Chondrocyte (in vitro differentiated cells): ENCODE data around the gene RELA. TPM values are rescaled to one million over a fixed set of nuclear protein-coding genes. Genes with fewer than 3 reads are reported as not detected.
A peak's percentile ranks its signal among the peaks of the same experiment; 100 is the strongest.
"Not testable (repeated sequence)": the region's sequence is repeated elsewhere in the genome, so short reads cannot be mapped to it uniquely, and the experiment has no call there.

Experiments
- DNase-seq: peaks from one replicate; pipeline ENCODE4 v3.0.0; 2021; ENCODE audit warnings: mixed read lengths, low spot score
- H3K27ac Mint-ChIP-seq: one replicate; pipeline ENCODE4 v1.8.0; 2021; ENCODE audit warnings: mild to moderate bottlenecking, moderate library complexity, mixed read lengths; ENCODE audit not compliant: unreplicated experiment
- H3K27me3 Mint-ChIP-seq: 2 replicates; pipeline ENCODE4 v1.8.0; 2021; ENCODE audit warnings: low read depth, mixed read lengths
- H3K36me3 Mint-ChIP-seq: 2 replicates; pipeline ENCODE4 v1.8.0; 2021; ENCODE audit warnings: low read depth, mixed read lengths
- H3K4me1 Mint-ChIP-seq: 2 replicates; pipeline ENCODE4 v1.8.0; 2021; ENCODE audit warnings: low read depth, mild to moderate bottlenecking, mixed read lengths
- H3K4me3 Mint-ChIP-seq: one replicate; pipeline ENCODE4 v1.8.0; 2021; ENCODE audit warnings: mild to moderate bottlenecking, moderate library complexity, mixed read lengths; ENCODE audit not compliant: unreplicated experiment
- H3K9me3 Mint-ChIP-seq: 2 replicates; pipeline ENCODE4 v1.8.0; 2021; ENCODE audit warnings: low read depth, mixed read lengths
- CTCF ChIP-seq: fragments of 200-600 bp; sonication (generic); IDR thresholded peaks from 2 replicates; pipeline ENCODE4 v1.5.0; 2021; ENCODE audit warnings: antibody characterized with exemption, mild to moderate bottlenecking, moderate library complexity
- total RNA-seq: library from RNA; stranded (reverse); gene quantifications from 3 replicates; pipeline ENCODE4 v1.2.1, GENCODE V29; 2021

RELA gene
- total RNA-seq, 1 donor from 2014 or later = 72.7 TPM

- Mint-ChIP-seq H3K4me3 (no peak overlapping the region), H3K27me3 (no peaks in the 10 kb centered on the region), H3K9me3 (no peaks in the 10 kb centered on the region), H3K36me3 (peaks cover 6% of the 10 kb centered on the region), H3K4me1 (peaks cover 36% of the 10 kb centered on the region), H3K27ac (no peak overlapping the region)
- peak; percentile 77 for DNase-seq
- no peak for TF ChIP-seq CTCF
Observed at GRCh38 chr11:65641297-65642013, 21.3 kb downstream of the RELA start.

- no peak for TF ChIP-seq CTCF
- H3K4me3 Mint-ChIP-seq = no peak overlapping the region
- no peak for DNase-seq
- H3K4me1 Mint-ChIP-seq = peaks cover 34% of the 10 kb centered on the region
- H3K9me3 Mint-ChIP-seq = no peaks in the 10 kb centered on the region
- peaks cover 6% of the 10 kb centered on the region for H3K36me3 Mint-ChIP-seq
- no peaks in the 10 kb centered on the region for H3K27me3 Mint-ChIP-seq
- no peak overlapping the region for H3K27ac Mint-ChIP-seq
Observed at GRCh38 chr11:65640483-65641296, 22.0 kb downstream of the RELA start.

GRCh38 chr11:65639623-65640482 lies 22.9 kb downstream of the RELA start:
- Mint-ChIP-seq H3K36me3 (peaks cover 10% of the 10 kb centered on the region), H3K27ac (no peak overlapping the region), H3K4me1 (peaks cover 30% of the 10 kb centered on the region), H3K4me3 (no peak overlapping the region), H3K27me3 (no peaks in the 10 kb centered on the region), H3K9me3 (no peaks in the 10 kb centered on the region)
- DNase-seq = no peak
- no peak for TF ChIP-seq CTCF

- H3K4me1 Mint-ChIP-seq = peaks cover 30% of the 10 kb centered on the region
- peak overlapping the region; percentile 78 for H3K4me3 Mint-ChIP-seq
- peaks cover 12% of the 10 kb centered on the region for H3K36me3 Mint-ChIP-seq
- not testable (repeated sequence) for DNase-seq, H3K27me3 Mint-ChIP-seq, H3K27ac Mint-ChIP-seq, H3K9me3 Mint-ChIP-seq
Observed at GRCh38 chr11:65639228-65639597, 23.5 kb downstream of the RELA start.

GRCh38 chr11:65637794-65638419 lies 24.8 kb downstream of the RELA start, which contains the start of gene SIPA1:
Gene SIPA1, plus strand, starts transcription at chr11:65638101. Its CDS starts 2,821 bp downstream, at chr11:65640922.
- peaks cover 14% of the 10 kb centered on the region for H3K36me3 Mint-ChIP-seq
- no peak for DNase-seq
- peak; percentile 72 for TF ChIP-seq CTCF
- peak within 1 kb of the TSS; percentile 78 for H3K4me3 Mint-ChIP-seq
- no peaks in the 10 kb centered on the region for H3K9me3 Mint-ChIP-seq
- H3K4me1 Mint-ChIP-seq = peaks cover 20% of the 10 kb centered on the region
- no peaks in the 10 kb centered on the region for H3K27me3 Mint-ChIP-seq
- H3K27ac Mint-ChIP-seq = peak within 1 kb of the TSS; percentile 73
